HEK293 (cell line): ENCODE measurements around the gene OR8B12.

Experiments used
- GLI2 ChIP-seq: fragments of 450-650 bp; formaldehyde crosslinking; IDR thresholded peaks from 2 replicates; pipeline ENCODE4; 2017; ENCODE audit warnings: missing biosample characterization, missing genetic modification characterization, low read depth, borderline replicate concordance
- MZF1 ChIP-seq: fragments of 450-650 bp; formaldehyde crosslinking; IDR thresholded peaks from 2 replicates; pipeline ENCODE4 v1.5.1; 2017; ENCODE audit warnings: missing biosample characterization, missing genetic modification characterization, borderline replicate concordance
- YY1 ChIP-seq: fragments of 450-650 bp; formaldehyde crosslinking; IDR thresholded peaks from 2 replicates; pipeline ENCODE4 v1.5.1; 2018; ENCODE audit warnings: missing biosample characterization, missing genetic modification characterization
- ZFP3 ChIP-seq: fragments of 450-650 bp; formaldehyde crosslinking; IDR thresholded peaks from 2 replicates; pipeline ENCODE4 v1.5.1; 2016; ENCODE audit warnings: low read depth, missing biosample characterization, missing genetic modification characterization
- ZNF157 ChIP-seq: fragments of 450-650 bp; formaldehyde crosslinking; IDR thresholded peaks from 2 replicates; pipeline ENCODE4 v1.5.1; 2016; ENCODE audit warnings: missing biosample characterization, missing genetic modification characterization
- ZNF423 ChIP-seq: fragments of 450-650 bp; formaldehyde crosslinking; IDR thresholded peaks from 2 replicates; pipeline ENCODE4 v1.5.1; 2016; ENCODE audit warnings: missing biosample characterization, missing genetic modification characterization
- ZNF510 ChIP-seq: fragments of 450-650 bp; formaldehyde crosslinking; IDR thresholded peaks from 2 replicates; pipeline ENCODE4 v1.5.1; 2018; ENCODE audit warnings: mild to moderate bottlenecking, missing genetic modification characterization, missing biosample characterization; ENCODE audit not compliant: insufficient replicate concordance
- TF ChIP-seq, protein P1 (sequence below): fragments of 450-650 bp; formaldehyde crosslinking; IDR thresholded peaks from 2 replicates; pipeline ENCODE4 v1.5.1; 2017; ENCODE audit warnings: missing biosample characterization, missing genetic modification characterization
- TF ChIP-seq, protein P2 (sequence below): fragments of 450-650 bp; formaldehyde crosslinking; IDR thresholded peaks from 2 replicates; pipeline ENCODE4 v1.5.1; 2016; ENCODE audit warnings: missing biosample characterization, missing genetic modification characterization
- TF ChIP-seq, protein P3 (sequence below): fragments of 450-650 bp; formaldehyde crosslinking; IDR thresholded peaks from 2 replicates; pipeline ENCODE4 v1.5.1; 2016; ENCODE audit warnings: missing biosample characterization, missing genetic modification characterization
- TF ChIP-seq, protein P4 (sequence below): fragments of 450-650 bp; formaldehyde crosslinking; IDR thresholded peaks from 2 replicates; pipeline ENCODE4 v1.5.1; 2016; ENCODE audit warnings: missing biosample characterization, missing genetic modification characterization

DNA sequence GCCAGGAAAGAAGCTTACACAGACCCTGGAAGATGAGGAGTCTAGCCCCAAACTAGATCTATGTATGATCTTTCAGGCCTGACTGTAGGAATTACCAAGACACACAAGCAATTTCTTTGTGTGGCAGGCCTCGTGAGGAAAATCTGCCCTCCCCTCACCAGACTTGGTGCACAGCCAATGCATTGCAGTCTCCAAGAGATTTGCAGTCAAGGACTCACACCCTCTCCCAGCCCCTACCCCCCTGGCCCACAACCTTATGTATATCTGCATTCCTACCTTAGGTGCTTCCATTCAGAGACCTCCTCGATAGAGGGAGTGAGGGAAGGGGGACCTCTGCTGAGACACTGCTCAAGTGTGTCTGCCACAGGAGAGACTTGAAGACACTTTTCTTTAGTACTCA, 9.8 kb downstream of the OR8B12 start:
- TF ChIP-seq YY1 (tag by site-specific recombination) (no peak), MZF1 (tag by site-specific recombination) (no peak), ZNF423 (tag by site-specific recombination) (no peak), ZNF510 (tag by site-specific recombination) (no peak), GLI2 (no peak), ZFP3 (tag by site-specific recombination) (no peak), ZNF157 (no peak)
- TF ChIP-seq, protein P1, sequence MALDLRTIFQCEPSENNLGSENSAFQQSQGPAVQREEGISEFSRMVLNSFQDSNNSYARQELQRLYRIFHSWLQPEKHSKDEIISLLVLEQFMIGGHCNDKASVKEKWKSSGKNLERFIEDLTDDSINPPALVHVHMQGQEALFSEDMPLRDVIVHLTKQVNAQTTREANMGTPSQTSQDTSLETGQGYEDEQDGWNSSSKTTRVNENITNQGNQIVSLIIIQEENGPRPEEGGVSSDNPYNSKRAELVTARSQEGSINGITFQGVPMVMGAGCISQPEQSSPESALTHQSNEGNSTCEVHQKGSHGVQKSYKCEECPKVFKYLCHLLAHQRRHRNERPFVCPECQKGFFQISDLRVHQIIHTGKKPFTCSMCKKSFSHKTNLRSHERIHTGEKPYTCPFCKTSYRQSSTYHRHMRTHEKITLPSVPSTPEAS (tag by site-specific recombination), result no peak
- TF ChIP-seq, protein P2, sequence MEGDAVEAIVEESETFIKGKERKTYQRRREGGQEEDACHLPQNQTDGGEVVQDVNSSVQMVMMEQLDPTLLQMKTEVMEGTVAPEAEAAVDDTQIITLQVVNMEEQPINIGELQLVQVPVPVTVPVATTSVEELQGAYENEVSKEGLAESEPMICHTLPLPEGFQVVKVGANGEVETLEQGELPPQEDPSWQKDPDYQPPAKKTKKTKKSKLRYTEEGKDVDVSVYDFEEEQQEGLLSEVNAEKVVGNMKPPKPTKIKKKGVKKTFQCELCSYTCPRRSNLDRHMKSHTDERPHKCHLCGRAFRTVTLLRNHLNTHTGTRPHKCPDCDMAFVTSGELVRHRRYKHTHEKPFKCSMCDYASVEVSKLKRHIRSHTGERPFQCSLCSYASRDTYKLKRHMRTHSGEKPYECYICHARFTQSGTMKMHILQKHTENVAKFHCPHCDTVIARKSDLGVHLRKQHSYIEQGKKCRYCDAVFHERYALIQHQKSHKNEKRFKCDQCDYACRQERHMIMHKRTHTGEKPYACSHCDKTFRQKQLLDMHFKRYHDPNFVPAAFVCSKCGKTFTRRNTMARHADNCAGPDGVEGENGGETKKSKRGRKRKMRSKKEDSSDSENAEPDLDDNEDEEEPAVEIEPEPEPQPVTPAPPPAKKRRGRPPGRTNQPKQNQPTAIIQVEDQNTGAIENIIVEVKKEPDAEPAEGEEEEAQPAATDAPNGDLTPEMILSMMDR, result no peak
- TF ChIP-seq, protein P3, sequence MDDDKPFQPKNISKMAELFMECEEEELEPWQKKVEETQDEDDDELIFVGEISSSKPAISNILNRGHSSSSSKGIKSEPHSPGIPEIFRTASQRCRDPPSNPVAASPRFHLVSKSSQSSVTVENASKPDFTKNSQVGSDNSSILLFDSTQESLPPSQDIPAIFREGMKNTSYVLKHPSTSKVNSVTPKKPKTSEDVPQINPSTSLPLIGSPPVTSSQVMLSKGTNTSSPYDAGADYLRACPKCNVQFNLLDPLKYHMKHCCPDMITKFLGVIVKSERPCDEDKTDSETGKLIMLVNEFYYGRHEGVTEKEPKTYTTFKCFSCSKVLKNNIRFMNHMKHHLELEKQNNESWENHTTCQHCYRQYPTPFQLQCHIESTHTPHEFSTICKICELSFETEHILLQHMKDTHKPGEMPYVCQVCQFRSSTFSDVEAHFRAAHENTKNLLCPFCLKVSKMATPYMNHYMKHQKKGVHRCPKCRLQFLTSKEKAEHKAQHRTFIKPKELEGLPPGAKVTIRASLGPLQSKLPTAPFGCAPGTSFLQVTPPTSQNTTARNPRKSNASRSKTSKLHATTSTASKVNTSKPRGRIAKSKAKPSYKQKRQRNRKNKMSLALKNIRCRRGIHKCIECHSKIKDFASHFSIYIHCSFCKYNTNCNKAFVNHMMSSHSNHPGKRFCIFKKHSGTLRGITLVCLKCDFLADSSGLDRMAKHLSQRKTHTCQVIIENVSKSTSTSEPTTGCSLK (tag by site-specific recombination), result no peak
- TF ChIP-seq, protein P4, sequence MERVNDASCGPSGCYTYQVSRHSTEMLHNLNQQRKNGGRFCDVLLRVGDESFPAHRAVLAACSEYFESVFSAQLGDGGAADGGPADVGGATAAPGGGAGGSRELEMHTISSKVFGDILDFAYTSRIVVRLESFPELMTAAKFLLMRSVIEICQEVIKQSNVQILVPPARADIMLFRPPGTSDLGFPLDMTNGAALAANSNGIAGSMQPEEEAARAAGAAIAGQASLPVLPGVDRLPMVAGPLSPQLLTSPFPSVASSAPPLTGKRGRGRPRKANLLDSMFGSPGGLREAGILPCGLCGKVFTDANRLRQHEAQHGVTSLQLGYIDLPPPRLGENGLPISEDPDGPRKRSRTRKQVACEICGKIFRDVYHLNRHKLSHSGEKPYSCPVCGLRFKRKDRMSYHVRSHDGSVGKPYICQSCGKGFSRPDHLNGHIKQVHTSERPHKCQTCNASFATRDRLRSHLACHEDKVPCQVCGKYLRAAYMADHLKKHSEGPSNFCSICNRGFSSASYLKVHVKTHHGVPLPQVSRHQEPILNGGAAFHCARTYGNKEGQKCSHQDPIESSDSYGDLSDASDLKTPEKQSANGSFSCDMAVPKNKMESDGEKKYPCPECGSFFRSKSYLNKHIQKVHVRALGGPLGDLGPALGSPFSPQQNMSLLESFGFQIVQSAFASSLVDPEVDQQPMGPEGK, result no peak
